ENCODE results near the gene GGT1.
A peak's percentile ranks its signal among the peaks of the same experiment; 100 is the strongest.

Gene GGT1

GRCh38 chr22:24602847-24603769, at the start of gene GGT1:
GGT1 (plus strand) TSS chr22:24603193; CDS start chr22:24611082, 7,889 bp downstream.
- DNase-seq (ENCODE audit: low spot score), result peak; percentile 52

- no peak for DNase-seq (ENCODE audit: low spot score)
These were observed 49.2 kb upstream of the GGT1 start for GRCh38 chr22:24553597-24554312.

- DNase-seq (ENCODE audit: low spot score), result peak; percentile 63
These were observed 48.5 kb upstream of the GGT1 start, which contains the start of gene GUCD1 for GRCh38 chr22:24554313-24555164. GUCD1 (minus strand) TSS chr22:24555138; CDS start chr22:24554991, 147 bp downstream.

GRCh38 chr22:24555165-24556039, 47.6 kb upstream of the GGT1 start, which contains the start of gene SNRPD3:
SNRPD3 (plus strand) TSS chr22:24555999; CDS start chr22:24557675, 1,676 bp downstream.
- DNase-seq (ENCODE audit: low spot score), result peak; percentile 100

GRCh38 chr22:24559471-24559870, 43.5 kb upstream of the GGT1 start:
- no peak for DNase-seq (ENCODE audit: low spot score)

- no peak for DNase-seq (ENCODE audit: low spot score)
These were observed 39.7 kb upstream of the GGT1 start for GRCh38 chr22:24563246-24563645.

- DNase-seq (ENCODE audit: low spot score), result no peak
These were observed 38.5 kb upstream of the GGT1 start for GRCh38 chr22:24564376-24565058.

GRCh38 chr22:24565077-24565476, 37.9 kb upstream of the GGT1 start:
- no peak for DNase-seq (ENCODE audit: low spot score)

GRCh38 chr22:24566899-24567511, 36.0 kb upstream of the GGT1 start:
- DNase-seq (ENCODE audit: low spot score), result no peak

- no peak for DNase-seq (ENCODE audit: low spot score)
These were observed 35.3 kb upstream of the GGT1 start for GRCh38 chr22:24567668-24568067.

- DNase-seq (ENCODE audit: low spot score), result no peak
These were observed 31.7 kb upstream of the GGT1 start for GRCh38 chr22:24571266-24571665.

- DNase-seq (ENCODE audit: low spot score), result no peak
These were observed 26.2 kb upstream of the GGT1 start for GRCh38 chr22:24576778-24577177.

GRCh38 chr22:24578355-24579257, 24.4 kb upstream of the GGT1 start:
- DNase-seq (ENCODE audit: low spot score), result no peak

GRCh38 chr22:24579258-24579601, 23.8 kb upstream of the GGT1 start:
- no peak for DNase-seq (ENCODE audit: low spot score)

- DNase-seq (ENCODE audit: low spot score), result no peak
These were observed 22.7 kb upstream of the GGT1 start for GRCh38 chr22:24580276-24580675.

GRCh38 chr22:24582056-24582814, 20.8 kb upstream of the GGT1 start:
- DNase-seq (ENCODE audit: low spot score), result no peak

GRCh38 chr22:24583221-24584165, 19.5 kb upstream of the GGT1 start:
- DNase-seq (ENCODE audit: low spot score), result no peak
